ENCODE measurements around the gene HMG20A.

Gene HMG20A

DNA sequence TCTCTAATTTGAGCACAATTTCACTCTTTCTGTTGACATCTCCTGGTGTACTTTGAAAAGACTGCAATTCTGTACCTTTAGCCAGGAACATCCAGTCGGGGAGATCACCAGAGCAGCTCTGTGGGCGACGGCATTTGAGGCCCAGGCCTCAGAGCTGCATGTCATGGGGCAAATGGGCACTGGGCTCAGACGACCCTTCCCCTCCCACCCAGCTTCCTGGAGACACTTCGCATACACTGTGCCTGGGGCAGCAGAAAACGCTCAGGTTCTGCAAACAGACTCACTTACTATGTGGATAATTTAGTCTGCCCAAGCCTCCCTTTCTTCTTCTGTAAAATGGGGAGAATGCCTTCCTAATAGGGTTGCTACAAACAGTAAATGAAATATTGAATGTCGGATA lies 96.9 kb downstream of the HMG20A start:
- FAIRE-seq (no peak), DNase-seq (ENCODE audit: insufficient read length) (no peak)
- TF ChIP-seq POLR2AphosphoS5 (IDR thresholded peaks at IDR 0.05; ENCODE audit: low read depth, low read length) (no peak), POLR2A (IDR thresholded peaks at IDR 0.05; ENCODE audit: low read depth, low read length) (no peak), TAF1 (IDR thresholded peaks at IDR 0.05; ENCODE audit: borderline replicate concordance, low read depth, low read length) (no peak)

DNA sequence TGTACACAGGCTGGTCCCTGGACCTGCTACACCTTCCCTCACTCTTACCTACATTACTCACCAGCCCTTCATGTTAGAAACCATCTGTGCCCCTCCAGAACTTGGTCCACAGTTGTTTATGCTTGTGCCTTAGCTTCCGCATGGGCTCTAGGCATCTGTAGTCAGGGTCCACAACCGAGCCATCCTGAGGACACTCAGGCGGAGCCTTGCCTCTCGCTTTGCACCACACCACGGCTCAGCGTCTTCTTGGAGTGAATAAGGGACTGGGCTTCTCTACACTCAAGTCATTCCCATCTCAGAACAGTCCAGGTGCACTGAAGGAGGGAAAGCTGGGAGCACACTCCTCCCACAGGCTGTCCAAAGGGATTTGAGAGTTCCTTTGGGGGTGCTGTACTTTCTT lies 97.8 kb downstream of the HMG20A start:
- no peak for DNase-seq (ENCODE audit: insufficient read length)
- TF ChIP-seq POLR2A (IDR thresholded peaks at IDR 0.05; ENCODE audit: low read depth, low read length) (no peak), TAF1 (IDR thresholded peaks at IDR 0.05; ENCODE audit: borderline replicate concordance, low read depth, low read length) (no peak), POLR2AphosphoS5 (IDR thresholded peaks at IDR 0.05; ENCODE audit: low read depth, low read length) (no peak)
- FAIRE-seq = no peak

DNA sequence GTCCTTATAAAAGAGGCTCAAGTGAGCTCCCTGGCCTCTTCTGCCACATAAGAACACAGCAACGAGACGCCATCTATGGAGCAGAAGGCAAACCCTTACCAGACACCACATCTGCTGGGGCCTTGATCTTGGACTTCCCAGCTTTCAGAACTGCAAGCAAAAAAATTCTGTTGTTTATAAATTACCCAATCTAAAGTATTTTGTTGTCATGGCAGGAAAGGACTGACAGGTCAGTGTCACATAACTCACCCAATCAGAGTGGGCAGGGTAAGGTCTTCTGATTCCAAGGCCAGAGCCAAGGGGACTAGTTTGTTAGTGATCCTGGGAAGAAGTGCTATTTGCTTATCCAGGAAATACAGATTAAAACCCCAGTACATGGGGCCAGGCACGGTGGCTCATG lies 98.9 kb downstream of the HMG20A start:
- TF ChIP-seq POLR2AphosphoS5 (IDR thresholded peaks at IDR 0.05; ENCODE audit: low read depth, low read length) = no peak
- no peak for TF ChIP-seq POLR2A (IDR thresholded peaks at IDR 0.05; ENCODE audit: low read depth, low read length)
- TF ChIP-seq TAF1 (IDR thresholded peaks at IDR 0.05; ENCODE audit: borderline replicate concordance, low read depth, low read length) = no peak
- FAIRE-seq (no peak), DNase-seq (ENCODE audit: insufficient read length) (no peak)

DNA sequence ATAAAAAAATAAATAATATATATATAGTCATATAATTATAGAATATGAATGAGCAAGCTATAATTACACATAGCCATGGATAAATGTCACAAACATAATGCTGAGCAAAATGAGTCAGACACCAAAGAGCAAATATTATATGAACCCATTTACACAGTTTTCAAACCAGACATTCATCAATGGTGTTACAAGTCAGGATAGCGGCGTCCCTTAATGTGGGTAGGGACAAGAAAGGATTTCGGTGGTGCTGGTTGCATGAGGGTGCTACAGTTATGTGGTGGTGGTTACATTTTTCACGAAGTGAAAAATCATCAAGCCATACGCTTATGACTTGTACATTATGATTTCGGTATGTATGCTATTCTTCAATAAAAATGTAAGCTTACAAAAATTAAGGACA lies 100.5 kb downstream of the HMG20A start:
- no peak for DNase-seq (ENCODE audit: insufficient read length)
- TF ChIP-seq POLR2A (IDR thresholded peaks at IDR 0.05; ENCODE audit: low read depth, low read length) (no peak), POLR2AphosphoS5 (IDR thresholded peaks at IDR 0.05; ENCODE audit: low read depth, low read length) (no peak), TAF1 (IDR thresholded peaks at IDR 0.05; ENCODE audit: borderline replicate concordance, low read depth, low read length) (no peak)
- no peak for FAIRE-seq

DNA sequence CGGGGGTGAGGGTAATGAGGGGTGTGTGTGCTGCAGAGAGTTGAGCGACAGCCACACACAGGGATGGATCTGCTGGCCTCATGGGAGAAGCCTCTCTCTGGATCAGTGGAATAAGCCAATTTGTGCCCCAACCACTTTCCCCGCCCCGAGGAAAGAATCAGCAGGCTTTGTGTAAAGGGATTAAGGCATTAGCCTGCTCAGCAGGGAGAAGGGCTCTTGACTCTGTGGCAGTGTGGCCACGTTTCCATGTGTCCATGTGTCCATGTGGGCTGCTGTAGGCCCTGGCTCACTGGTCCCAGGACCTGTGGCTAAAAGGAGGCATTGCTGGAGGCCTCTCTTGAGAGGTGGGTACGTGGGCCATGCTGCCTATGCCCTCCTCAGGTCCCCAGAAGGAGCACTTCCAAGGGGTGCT lies 104.7 kb downstream of the HMG20A start:
- TF ChIP-seq POLR2A (IDR thresholded peaks at IDR 0.05; ENCODE audit: low read depth, low read length) (no peak), POLR2AphosphoS5 (IDR thresholded peaks at IDR 0.05; ENCODE audit: low read depth, low read length) (no peak), TAF1 (IDR thresholded peaks at IDR 0.05; ENCODE audit: borderline replicate concordance, low read depth, low read length) (no peak)
- FAIRE-seq (no peak), DNase-seq (ENCODE audit: insufficient read length) (no peak)

DNA sequence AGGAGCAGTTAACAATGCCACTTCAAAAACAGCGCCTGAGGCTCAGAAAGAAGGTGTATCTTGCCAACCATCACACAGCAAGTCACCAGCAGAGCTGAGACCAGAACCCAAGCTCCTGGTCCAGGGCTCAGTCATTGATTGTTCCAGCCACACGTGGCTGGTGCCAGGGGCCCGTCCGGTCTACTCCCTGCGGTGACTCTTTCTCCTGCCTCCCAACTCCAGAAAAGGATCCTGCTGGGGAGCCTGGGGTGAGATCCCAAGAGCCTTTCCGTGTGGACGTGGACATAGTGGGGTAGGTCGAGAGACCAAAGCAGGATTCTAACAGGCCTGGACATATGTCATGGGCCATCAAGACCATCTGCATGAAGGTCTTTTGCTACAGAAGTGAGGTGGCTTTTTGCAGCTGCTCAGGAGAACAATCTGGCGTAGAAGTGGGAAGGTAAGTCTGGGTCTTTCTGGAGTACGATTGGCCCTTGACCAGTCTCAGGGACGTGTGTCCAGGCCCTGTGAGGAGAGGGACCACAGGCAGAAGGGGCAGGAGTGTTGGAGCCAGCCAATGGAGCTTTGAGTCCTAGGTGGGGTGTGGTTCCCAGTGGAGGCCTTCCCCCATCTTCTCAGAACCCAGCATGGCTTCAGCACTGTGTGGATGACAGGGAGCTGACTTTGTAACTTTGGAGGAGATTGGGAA lies 105.4 kb downstream of the HMG20A start:
- no peak for FAIRE-seq
- DNase-seq (ENCODE audit: insufficient read length) = no peak
- no peak for TF ChIP-seq POLR2AphosphoS5 (IDR thresholded peaks at IDR 0.05; ENCODE audit: low read depth, low read length)
- TF ChIP-seq TAF1 (IDR thresholded peaks at IDR 0.05; ENCODE audit: borderline replicate concordance, low read depth, low read length) = no peak
- TF ChIP-seq POLR2A (IDR thresholded peaks at IDR 0.05; ENCODE audit: low read depth, low read length) = no peak

DNA sequence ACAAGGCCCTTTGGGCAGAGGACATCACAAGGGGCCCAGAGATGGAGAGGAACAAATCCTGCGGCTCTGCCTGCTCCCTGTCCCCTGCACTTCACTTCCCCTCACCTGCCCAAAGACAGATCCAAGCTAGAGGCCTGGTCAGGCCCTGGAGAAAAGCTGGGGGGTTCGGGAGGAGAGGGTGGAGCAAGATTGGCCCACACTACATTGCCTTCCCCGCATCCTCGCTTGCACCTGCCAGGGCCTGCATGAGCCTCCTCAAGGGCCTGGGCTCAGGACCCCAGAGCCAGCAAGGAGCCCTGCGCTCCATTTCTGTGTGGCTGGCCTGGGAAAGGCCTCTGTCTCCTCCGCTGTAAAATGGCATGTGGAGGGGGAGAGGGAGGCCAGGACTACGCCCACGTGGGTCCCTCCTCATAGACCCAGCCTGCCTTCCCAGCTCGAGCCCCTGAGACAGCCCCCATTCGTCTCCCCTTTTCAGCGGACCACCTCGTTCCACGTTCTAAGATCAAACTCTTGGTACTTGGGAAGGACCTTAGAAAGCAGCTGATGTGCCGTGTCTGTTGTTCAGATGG lies 106.0 kb downstream of the HMG20A start:
- DNase-seq (ENCODE audit: insufficient read length) (no peak), FAIRE-seq (no peak)
- no peak for TF ChIP-seq POLR2AphosphoS5 (IDR thresholded peaks at IDR 0.05; ENCODE audit: low read depth, low read length)
- no peak for TF ChIP-seq POLR2A (IDR thresholded peaks at IDR 0.05; ENCODE audit: low read depth, low read length)
- TF ChIP-seq TAF1 (IDR thresholded peaks at IDR 0.05; ENCODE audit: borderline replicate concordance, low read depth, low read length) = no peak

DNA sequence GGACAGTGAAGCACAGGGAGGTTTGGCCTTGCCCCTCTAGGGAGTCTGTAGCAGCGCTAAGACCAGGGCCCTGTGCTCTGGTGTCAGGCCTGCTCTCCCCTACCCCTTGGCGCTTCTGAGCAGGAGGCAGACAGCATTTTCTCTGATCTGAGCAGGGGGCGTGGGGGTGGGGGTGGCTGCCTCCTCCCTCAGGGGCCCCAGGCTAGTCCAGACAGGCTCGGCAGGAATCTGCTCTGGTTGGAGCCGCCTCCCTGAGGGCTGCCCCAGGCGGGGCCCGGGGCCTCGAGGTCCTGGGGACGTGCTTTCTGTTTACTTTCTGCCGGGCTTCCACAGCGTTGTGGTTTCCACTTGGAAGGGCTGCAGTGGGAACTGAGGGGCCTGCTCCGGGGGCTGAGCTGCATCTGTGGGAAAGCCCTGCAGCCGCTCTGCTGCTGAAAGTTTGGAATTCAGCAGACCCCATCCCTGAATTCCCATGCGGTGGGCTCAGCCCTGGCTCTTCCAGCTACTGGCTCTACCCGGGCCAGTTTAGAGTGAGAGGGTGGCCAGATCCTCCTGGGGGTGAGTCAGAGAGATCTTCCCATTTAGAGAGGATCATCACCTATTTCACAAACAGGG lies 106.6 kb downstream of the HMG20A start:
- FAIRE-seq (no peak), DNase-seq (ENCODE audit: insufficient read length) (no peak)
- TF ChIP-seq POLR2AphosphoS5 (IDR thresholded peaks at IDR 0.05; ENCODE audit: low read depth, low read length) = no peak
- no peak for TF ChIP-seq TAF1 (IDR thresholded peaks at IDR 0.05; ENCODE audit: borderline replicate concordance, low read depth, low read length)
- TF ChIP-seq POLR2A (IDR thresholded peaks at IDR 0.05; ENCODE audit: low read depth, low read length) = no peak

DNA sequence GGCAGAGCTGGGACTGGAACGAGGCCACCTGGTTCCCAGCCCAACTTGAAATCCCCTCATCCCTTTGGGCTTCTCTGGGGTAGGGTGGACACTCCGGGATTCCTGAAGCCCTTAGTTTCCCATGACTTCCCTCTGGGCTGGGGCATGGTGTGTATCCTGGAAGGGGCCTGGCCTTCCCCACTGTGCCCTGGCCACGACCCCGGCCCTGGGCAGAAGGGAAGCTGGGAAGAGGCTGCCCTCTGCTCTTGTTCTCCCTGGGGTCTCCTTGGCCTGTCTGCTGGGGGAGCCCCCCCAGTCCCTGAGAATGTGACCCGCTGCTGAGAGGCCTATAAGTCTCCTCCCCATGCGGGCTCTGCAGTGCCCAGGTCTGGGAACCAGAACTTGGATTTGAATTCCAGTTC lies 107.1 kb downstream of the HMG20A start:
- FAIRE-seq (no peak), DNase-seq (ENCODE audit: insufficient read length) (no peak)
- TF ChIP-seq POLR2A (IDR thresholded peaks at IDR 0.05; ENCODE audit: low read depth, low read length) (no peak), TAF1 (IDR thresholded peaks at IDR 0.05; ENCODE audit: borderline replicate concordance, low read depth, low read length) (no peak), POLR2AphosphoS5 (IDR thresholded peaks at IDR 0.05; ENCODE audit: low read depth, low read length) (no peak)

DNA sequence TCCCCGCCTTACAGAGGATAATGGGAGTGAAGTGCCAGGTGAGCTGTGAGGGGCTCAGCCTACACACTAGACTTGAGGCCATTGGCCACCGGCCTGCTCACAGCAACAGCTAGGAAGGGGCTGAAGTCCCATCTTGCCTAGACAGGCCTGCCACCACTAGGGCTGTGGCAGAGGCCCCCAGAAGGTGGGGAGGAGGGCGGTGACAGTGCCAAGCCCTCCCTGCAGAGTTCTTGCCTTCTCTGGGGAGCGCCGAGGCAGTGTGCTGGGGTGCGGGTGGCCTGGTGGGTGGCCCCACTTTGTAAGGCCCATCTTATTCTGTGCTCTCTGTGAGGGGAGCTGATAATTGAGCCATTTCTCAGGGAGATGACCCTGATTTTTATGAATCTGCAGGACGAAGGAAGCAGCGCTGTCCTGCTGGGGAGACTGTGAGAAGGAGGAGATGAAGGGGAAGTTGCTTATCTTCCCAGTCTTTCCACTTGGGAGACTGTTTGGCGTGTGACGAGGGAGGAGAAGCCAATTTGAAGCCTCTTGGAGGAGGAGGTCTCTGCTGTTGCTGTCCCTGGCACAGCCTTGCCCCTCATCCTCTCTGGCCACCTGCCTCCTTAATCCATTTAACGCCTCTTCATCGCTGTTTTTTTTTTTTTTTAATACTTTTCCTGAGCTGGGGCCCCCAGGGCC lies 107.7 kb downstream of the HMG20A start:
- no peak for TF ChIP-seq TAF1 (IDR thresholded peaks at IDR 0.05; ENCODE audit: borderline replicate concordance, low read depth, low read length)
- TF ChIP-seq POLR2A (IDR thresholded peaks at IDR 0.05; ENCODE audit: low read depth, low read length) = no peak
- no peak for TF ChIP-seq POLR2AphosphoS5 (IDR thresholded peaks at IDR 0.05; ENCODE audit: low read depth, low read length)
- DNase-seq (ENCODE audit: insufficient read length) (no peak), FAIRE-seq (no peak)

DNA sequence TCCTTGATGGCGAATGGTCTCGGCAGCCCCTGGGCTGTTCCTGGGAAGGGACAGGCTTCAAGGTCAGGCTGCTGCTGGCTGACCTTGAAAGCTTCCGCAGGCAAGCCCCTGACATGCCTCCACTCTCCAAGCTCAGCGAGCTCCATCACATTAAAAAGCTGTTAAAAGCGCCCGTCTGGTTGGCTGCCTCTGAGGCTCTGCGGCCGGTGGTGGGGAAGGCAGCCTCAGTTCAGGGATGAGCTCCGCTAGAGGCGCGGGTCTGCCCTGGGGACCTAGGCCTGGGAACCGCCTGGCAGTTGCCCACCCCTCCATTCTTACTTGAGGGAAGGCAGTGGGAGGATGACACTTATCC lies 108.3 kb downstream of the HMG20A start:
- FAIRE-seq = no peak
- no peak for DNase-seq (ENCODE audit: insufficient read length)
- TF ChIP-seq TAF1 (IDR thresholded peaks at IDR 0.05; ENCODE audit: borderline replicate concordance, low read depth, low read length) = no peak
- no peak for TF ChIP-seq POLR2A (IDR thresholded peaks at IDR 0.05; ENCODE audit: low read depth, low read length)
- no peak for TF ChIP-seq POLR2AphosphoS5 (IDR thresholded peaks at IDR 0.05; ENCODE audit: low read depth, low read length)

Measured in GM12892 (cell line).